Subcutaneous abdominal adipose tissue (tissue), 5 donors: Measurements from ENCODE around the gene AOC1.

Experiments used
- H3K27ac ChIP-seq: one replicate; pipeline ENCODE4 v1.7.0; 2013; ENCODE audit warnings: low read depth, mild to moderate bottlenecking, inconsistent platforms, low read length, moderate library complexity
- H3K27me3 ChIP-seq, 5 donors: one replicate each; pipeline ENCODE4 v1.7.0; 2013; ENCODE audit warnings: low read length in 5 of 5, inconsistent platforms in 1 of 5; ENCODE audit not compliant: control insufficient read depth in 5 of 5, insufficient read depth in 4 of 5
- H3K36me3 ChIP-seq, 5 donors: one replicate each; pipeline ENCODE4 v1.7.0; 2013; ENCODE audit warnings: low read length in 5 of 5; ENCODE audit not compliant: control insufficient read depth in 5 of 5, insufficient read depth in 5 of 5
- H3K4me1 ChIP-seq, 5 donors: one replicate each; pipeline ENCODE4 v1.7.0; 2013; ENCODE audit warnings: low read length in 5 of 5, mild to moderate bottlenecking in 3 of 5, moderate library complexity in 1 of 5; ENCODE audit not compliant: control insufficient read depth in 5 of 5, insufficient read depth in 5 of 5
- H3K4me3 ChIP-seq, 5 donors: one replicate each; pipeline ENCODE4 v1.7.0; 2013; ENCODE audit warnings: low read length in 5 of 5, low read depth in 1 of 5
- H3K9ac ChIP-seq, 5 donors: one replicate each; pipeline ENCODE4 v1.7.0; 2013; ENCODE audit warnings: low read length in 5 of 5, mild to moderate bottlenecking in 4 of 5, moderate library complexity in 3 of 5
- H3K9me3 ChIP-seq, 5 donors: one replicate each; pipeline ENCODE4 v1.7.0; 2013; ENCODE audit warnings: low read length in 5 of 5; ENCODE audit not compliant: control insufficient read depth in 5 of 5
- donor health status: healthy.
- donor health status: healthy.
- donor health status: healthy.
- donor health status: healthy.
- donor health status: healthy.

Gene AOC1

DNA sequence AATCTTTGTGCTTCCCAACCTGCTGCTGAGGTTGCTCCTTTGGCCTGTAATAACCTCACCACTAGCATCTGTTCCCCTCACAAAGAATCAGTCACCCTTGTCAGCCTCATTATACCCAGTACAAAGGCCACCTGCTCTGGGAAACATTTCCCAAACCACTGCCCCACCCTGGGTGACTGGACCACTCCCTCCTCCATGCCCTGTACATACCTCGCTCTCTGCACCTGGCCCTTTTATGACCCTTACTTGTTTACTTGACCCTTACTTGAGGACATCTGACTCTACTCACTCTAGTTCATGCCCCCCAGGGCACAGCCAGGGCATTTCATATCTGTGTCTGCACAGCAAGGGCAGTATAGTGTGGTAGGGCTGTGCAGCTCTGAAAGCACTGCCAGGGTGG, 21.4 kb upstream of the AOC1 start:
- Histone ChIP-seq H3K4me1 (peaks cover 0 to 5% (median 0%) of the 10 kb centered on the region in 5 donors), H3K4me3 (no peak overlapping the region), H3K9ac (no peak overlapping the region), H3K27ac (no peak overlapping the region), H3K9me3 (no peaks in the 10 kb centered on the region), H3K36me3 (no peaks in the 10 kb centered on the region), H3K27me3 (peaks cover 0 to 7% (median 0%) of the 10 kb centered on the region in 5 donors)

DNA sequence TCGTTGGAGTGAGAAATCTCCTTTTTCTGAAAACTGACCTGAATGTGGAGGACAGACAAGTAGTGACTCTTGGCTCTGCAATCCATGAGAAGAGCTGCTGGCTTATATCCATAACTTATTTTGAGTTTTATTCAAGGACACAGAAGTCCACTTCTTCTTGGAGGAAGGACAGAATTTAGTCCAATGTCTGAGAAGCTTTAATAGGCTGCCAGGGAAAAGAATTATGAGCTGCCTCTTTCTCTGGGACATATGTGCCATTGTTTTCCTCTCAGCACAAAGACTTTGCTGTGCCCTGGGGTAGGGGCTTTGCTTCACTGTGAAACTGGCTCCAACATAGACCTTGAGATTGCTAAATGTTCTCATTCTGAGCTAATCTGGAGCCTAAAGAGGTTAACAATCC, 20.5 kb upstream of the AOC1 start:
- Histone ChIP-seq H3K4me3 (no peak overlapping the region), H3K27ac (no peak overlapping the region), H3K9ac (no peak overlapping the region)

DNA sequence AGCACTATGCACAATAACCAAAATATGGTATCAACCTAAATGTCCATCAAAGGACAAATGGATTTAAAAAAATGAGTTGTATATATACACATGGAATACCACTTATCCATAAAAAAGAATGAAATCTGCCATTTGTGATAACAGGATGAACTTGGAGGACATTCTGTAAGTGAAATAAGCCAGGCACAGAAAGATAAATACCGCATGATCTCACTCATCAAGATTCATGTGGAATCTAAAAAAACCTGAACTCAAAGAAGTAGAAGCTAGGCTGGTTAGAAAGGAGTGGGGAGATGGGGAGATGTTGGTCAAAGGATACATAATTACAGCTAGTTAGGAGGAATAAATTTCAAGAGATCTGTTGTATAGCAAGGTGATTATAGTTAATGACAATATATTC, 17.3 kb upstream of the AOC1 start:
- H3K4me1 ChIP-seq, result no peaks in the 10 kb centered on the region
- no peak overlapping the region for H3K9ac ChIP-seq
- H3K9me3 ChIP-seq, result no peaks in the 10 kb centered on the region
- peaks cover 0 to 7% (median 0%) of the 10 kb centered on the region in 5 donors for H3K27me3 ChIP-seq
- no peak overlapping the region for H3K4me3 ChIP-seq
- H3K36me3 ChIP-seq, result no peaks in the 10 kb centered on the region
- H3K27ac ChIP-seq, result no peak overlapping the region

More for the DNA sequence above, 20.5 kb upstream of the AOC1 start:
- Histone ChIP-seq H3K9me3 (no peaks in the 10 kb centered on the region), H3K36me3 (no peaks in the 10 kb centered on the region), H3K4me1 (no peaks in the 10 kb centered on the region), H3K27me3 (peaks cover 0 to 7% (median 0%) of the 10 kb centered on the region in 5 donors)

DNA sequence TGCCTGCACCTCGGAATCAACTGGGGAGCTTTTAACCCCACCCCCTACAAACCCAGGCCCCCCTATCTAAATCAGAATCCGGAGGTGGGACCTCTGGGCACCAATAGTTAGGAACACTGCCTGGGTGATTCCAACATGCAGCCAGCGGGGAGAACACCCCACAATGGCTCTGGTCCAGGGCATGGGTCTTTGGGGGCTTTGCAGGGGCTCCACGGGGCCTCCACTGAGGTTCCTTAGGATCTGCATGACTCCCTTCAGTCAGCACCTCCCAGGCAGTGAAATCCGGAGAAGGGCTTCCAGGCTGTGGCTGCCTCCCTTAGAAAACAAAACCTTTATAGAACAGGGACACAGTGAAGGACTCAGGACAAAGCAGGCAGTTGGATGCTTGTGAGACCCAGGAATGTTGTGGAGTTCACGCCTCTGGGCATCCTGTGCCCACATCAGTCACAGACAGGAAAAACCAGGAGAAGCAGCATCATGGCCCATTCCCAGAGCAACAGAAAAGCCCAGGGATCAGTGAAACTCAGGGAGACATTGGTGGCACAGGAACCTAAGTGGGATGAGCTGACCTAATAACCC, 16.5 kb upstream of the AOC1 start:
- Histone ChIP-seq H3K4me1 (no peaks in the 10 kb centered on the region), H3K4me3 (no peak overlapping the region), H3K27me3 (peaks cover 0 to 7% (median 0%) of the 10 kb centered on the region in 5 donors), H3K36me3 (no peaks in the 10 kb centered on the region), H3K9ac (no peak overlapping the region), H3K9me3 (no peaks in the 10 kb centered on the region), H3K27ac (no peak overlapping the region)

DNA sequence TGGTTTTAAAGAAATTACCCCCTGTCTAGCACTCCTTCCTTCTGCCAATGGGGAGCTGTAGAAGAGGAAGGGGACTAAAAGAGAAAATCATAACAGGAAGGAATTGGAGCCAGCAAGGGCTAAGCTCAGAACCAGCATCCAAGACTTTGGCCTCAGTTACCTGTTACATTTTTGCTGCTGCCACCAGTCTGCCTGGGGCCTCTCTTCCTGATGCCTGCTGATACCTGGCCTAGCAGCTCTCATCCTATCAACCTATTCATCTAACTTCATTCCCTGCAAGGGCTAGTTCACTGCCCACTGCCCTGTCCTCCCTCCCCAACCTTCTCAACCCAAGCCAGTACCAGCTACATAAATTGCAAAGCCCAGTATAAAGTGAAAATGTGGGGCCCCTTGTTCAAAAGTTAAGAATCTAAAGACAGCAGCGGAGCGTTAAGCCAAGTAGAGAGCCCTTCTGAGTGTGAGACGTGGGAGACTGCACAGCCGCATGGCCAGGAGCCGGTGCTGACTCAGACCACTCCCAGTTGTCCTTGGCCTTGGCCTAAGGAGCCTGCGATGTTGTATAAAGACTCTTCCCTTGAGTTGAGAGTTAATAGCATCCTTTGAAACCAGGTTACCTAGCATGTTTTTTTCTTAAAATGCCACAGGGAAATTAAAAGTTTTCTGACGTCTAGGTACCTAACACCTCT, 13.2 kb upstream of the AOC1 start:
- Histone ChIP-seq H3K4me1 (no peaks in the 10 kb centered on the region), H3K9me3 (peaks cover 0 to 4% (median 0%) of the 10 kb centered on the region in 5 donors), H3K36me3 (no peaks in the 10 kb centered on the region), H3K27me3 (peaks cover 0 to 3% (median 0%) of the 10 kb centered on the region in 5 donors), H3K27ac (no peak overlapping the region), H3K4me3 (no peak overlapping the region), H3K9ac (no peak overlapping the region)

DNA sequence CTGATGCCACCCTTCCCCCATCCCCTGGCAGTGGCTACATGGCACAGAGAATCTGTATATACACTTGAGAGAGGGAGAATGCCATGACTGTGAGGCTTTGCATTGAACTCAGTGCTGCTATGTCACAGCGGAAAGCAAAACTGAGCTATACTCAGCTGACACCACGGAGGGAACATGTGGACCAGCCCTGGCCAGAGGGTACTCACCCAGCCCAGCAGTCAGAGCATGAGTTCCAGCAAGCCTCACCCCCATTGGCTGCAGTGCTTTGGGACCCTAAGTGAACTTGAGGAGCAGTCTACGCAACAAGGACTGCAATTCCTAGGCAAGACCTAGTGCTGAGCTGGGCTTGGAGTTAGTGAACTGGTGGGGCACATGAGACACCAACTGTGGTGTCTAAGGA, 10.3 kb upstream of the AOC1 start:
- H3K27me3 ChIP-seq, result no peaks in the 10 kb centered on the region
- H3K27ac ChIP-seq, result no peak overlapping the region
- no peaks in the 10 kb centered on the region for H3K36me3 ChIP-seq
- H3K9me3 ChIP-seq, result peaks cover 0 to 4% (median 0%) of the 10 kb centered on the region in 5 donors
- H3K9ac ChIP-seq, result no peak overlapping the region
- peaks cover 0 to 19% (median 2%) of the 10 kb centered on the region in 5 donors for H3K4me1 ChIP-seq
- no peak overlapping the region for H3K4me3 ChIP-seq

DNA sequence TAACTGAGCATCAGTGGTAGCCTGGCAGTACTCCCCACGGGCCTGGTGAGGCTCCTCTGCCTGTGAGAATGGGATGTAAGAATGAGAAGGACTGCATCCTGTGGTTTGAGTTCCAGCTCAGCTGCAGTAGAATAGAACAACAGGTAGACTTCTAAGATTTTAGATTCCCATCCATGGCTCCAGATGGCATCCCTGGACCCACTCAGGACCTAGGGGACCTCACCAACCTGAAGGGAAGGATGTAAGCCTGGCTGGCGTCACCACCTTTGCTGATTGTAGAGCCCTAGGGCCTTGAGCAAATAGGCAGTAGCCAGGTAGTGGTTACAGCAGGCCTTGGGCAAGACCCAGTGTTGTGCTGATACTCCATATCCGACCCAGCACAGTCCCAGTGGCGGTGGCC, 9.6 kb upstream of the AOC1 start:
- H3K4me3 ChIP-seq, result no peak overlapping the region
- peaks cover 0 to 20% (median 2%) of the 10 kb centered on the region in 5 donors for H3K4me1 ChIP-seq
- H3K27me3 ChIP-seq, result no peaks in the 10 kb centered on the region
- H3K9me3 ChIP-seq, result peaks cover 0 to 4% (median 0%) of the 10 kb centered on the region in 5 donors
- H3K36me3 ChIP-seq, result no peaks in the 10 kb centered on the region
- H3K27ac ChIP-seq, result no peak overlapping the region
- no peak overlapping the region for H3K9ac ChIP-seq

DNA sequence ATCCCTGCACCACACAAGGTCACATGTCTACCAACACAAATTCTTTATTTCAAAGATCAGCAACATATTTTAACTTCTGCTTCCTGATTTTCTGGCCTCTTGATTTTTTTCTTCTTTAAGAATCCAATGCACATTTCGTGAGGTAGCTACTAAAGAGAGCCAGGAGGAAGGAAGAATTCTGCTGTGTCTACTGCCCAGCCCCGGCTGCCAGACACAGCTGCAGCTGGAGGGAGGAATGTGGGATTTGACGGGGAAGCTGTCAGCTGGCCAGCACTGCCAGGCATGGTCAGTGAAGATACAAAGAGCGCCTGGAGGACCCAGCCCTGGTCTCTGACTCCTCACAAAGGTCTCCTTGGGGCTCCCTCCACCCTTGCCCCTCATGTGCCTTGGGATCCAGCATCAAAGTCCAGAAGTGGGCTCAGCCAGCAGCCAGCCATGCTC, 6.9 kb upstream of the AOC1 start:
- Histone ChIP-seq H3K27me3 (peaks cover 0 to 3% (median 0%) of the 10 kb centered on the region in 5 donors), H3K9me3 (peaks cover 0 to 4% (median 0%) of the 10 kb centered on the region in 5 donors), H3K4me3 (no peak overlapping the region), H3K27ac (no peak overlapping the region), H3K4me1 (peaks cover 0 to 20% (median 2%) of the 10 kb centered on the region in 5 donors), H3K36me3 (no peaks in the 10 kb centered on the region), H3K9ac (no peak overlapping the region)

DNA sequence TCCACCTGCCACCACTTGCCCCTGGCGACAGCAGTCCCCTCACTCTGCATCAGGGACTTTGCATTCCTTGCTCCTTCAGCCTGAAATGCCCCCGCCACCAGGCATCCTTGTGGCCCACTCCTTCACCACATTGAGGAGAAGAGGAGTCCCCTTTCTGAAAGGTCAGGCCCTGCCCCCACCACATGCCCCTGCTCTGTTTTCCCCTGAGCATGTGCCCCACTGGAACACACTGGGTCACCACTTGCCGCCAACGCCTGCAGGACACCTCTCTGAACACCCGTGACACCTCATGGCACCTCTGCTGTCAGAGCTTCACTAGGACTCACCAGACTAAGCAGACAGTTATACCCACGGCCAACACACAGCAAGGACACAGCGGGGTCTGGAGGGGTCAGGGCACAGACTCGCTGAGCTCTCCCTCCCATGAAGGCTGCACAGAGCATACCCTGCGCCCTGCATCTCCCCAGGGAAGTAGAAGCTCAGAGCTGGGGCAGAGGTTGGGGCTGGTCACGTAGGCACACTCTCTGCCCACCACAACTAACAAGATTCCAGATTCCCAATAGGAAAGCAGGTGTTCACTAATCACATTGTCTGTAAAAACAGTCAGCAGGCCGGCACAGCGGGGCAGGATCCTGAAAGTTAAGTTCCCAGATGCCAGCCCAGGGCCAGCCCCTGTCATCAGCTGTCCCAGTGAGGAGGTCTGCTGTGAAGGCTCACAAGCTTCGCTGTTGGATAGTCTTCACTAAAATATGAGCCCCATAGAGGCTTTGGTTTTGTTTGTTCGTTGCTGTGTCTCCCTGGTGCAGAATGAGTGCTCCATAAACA, 5.8 kb upstream of the AOC1 start:
- no peak overlapping the region for H3K9ac ChIP-seq
- H3K27ac ChIP-seq, result no peak overlapping the region
- peaks cover 0 to 3% (median 0%) of the 10 kb centered on the region in 5 donors for H3K27me3 ChIP-seq
- H3K36me3 ChIP-seq, result no peaks in the 10 kb centered on the region
- no peak overlapping the region for H3K4me3 ChIP-seq
- peaks cover 0 to 20% (median 2%) of the 10 kb centered on the region in 5 donors for H3K4me1 ChIP-seq
- peaks cover 0 to 4% (median 0%) of the 10 kb centered on the region in 5 donors for H3K9me3 ChIP-seq

DNA sequence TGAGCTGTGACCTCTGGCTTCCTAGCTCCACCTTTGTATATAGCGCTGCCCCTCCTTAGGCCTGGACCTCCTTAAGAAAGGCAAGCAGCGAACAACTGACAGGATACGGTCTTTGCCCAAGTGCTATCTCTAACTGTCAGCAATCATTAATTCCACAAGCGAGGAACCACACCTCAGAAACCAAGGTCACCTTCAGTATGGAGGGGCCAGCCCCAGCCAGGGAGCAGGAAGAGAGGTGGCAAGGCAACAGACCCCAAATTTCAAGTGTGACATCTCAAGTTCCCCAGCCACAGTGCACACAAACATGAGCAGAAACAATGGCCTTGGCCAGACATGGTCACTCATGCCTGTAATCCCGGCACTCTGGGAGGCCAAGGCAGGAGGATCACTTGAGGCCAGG, 4.8 kb upstream of the AOC1 start:
- Histone ChIP-seq H3K4me1 (peaks cover 0 to 20% (median 2%) of the 10 kb centered on the region in 5 donors), H3K9me3 (no peaks in the 10 kb centered on the region), H3K27me3 (peaks cover 5 to 9% (median 6%) of the 10 kb centered on the region in 5 donors), H3K9ac (no peak overlapping the region), H3K27ac (no peak overlapping the region), H3K4me3 (no peak overlapping the region), H3K36me3 (no peaks in the 10 kb centered on the region)
